ENCODE measurements around the gene CFB.
"Not testable (repeated sequence)": the region's sequence is repeated elsewhere in the genome, so short reads cannot be mapped to it uniquely, and the experiment has no call there.

CFB gene

DNA sequence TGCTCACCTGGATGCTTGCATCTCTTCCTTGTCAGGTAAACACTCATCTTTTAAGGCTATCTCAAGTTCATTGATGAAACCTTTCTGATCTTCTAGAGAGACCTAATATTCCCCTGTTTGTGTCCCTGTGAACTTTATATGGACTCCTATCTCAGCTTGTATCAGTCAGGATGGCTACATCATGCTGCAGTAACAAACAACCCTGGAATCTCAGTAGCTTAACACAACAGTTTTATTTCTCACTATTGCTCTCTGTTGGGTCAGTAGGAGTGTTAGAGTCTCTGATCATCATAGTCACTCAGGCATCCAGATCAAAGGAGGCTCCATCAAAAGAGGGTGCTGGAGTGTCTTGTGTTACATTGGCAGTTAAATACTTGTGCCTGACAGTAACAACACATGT, 30.5 kb upstream of the CFB start:
- no peak for DNase-seq

DNA sequence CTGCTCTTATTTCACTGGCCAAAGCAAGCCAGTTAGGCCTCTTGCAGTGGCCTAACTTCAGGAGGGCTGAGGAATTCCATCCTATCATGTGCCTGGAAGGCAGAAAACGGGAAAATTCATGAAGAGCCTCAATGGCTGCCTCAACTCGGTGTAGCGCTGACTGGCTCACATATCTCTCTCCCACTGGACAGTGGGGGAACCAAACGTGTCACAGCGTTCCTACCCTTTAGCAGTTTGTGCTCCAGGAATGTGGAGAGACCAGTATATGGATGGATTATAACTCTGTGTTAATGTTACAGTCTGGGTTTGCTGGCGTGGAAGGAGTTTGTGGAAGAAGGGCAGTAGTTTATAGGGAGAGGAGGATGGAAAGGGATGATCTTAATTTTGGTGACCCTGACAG, 30.1 kb upstream of the CFB start:
- no peak for DNase-seq

DNA sequence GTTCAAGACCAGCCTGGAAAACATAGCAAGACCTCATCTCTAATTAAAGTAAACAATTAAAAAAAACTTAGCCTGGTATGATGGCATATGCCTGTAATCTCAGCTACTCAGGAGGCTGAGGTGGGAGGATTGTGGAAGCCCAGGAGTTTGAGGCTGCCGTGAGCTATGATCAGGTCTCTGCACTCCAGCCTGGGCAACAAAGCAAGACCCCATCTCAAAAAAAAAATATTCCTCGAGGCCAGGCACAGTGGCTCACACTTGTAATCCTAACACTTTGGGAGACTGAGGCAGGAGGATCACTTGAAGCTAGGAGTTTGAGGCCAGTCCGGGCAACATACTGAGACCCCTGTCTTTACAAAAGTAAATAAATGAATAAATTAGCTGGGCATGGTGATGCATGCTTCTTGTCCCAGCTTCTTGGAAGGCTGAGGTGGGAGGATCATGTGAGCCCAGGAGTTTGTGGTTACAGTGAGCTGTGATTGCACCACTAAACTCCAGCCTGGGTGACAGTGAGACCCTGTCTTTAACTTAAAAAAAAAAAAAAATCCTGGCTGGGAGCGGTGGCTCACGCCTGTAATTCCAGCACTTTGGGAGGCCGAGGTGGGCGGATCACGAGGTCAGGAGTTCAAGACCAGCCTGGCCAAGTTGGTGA, 27.7 kb upstream of the CFB start:
- DNase-seq, result no peak

GRCh38 chr6:31919624-31920303, 26.1 kb upstream of the CFB start:
- no peak for DNase-seq

- no peak for DNase-seq
Observed at GRCh38 chr6:31920811-31921210, 25.1 kb upstream of the CFB start.

DNA sequence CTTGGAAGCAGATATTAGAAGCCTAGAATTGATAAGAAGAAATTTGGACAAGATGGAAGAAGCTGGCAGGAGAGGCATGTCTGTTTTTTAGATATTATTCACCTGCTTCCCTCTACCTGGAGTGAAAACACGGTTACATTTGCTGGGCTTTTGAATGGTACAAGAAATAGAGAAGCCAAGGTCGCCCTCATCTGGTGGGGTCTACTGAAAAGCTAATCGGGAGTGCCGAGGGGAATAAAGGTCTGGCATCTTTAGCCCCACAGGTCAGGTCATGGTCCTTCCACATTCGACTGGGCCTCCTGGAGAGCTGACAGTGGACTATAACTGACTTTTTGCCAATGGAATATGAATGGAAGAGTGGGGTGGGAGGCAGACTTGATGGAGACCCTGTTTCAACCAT, 23.0 kb upstream of the CFB start:
- DNase-seq, result peak; percentile 15

GRCh38 chr6:31927242-31927862, 18.5 kb upstream of the CFB start, which contains the start of gene C2:
Gene C2 (plus strand): TSS chr6:31927717. CDS start chr6:31927753, 36 bp downstream.
- DNase-seq, result no peak

GRCh38 chr6:31927863-31928671, 17.8 kb upstream of the CFB start:
- no peak for DNase-seq

GRCh38 chr6:31928672-31928939, 17.3 kb upstream of the CFB start:
- no peak for DNase-seq

DNA sequence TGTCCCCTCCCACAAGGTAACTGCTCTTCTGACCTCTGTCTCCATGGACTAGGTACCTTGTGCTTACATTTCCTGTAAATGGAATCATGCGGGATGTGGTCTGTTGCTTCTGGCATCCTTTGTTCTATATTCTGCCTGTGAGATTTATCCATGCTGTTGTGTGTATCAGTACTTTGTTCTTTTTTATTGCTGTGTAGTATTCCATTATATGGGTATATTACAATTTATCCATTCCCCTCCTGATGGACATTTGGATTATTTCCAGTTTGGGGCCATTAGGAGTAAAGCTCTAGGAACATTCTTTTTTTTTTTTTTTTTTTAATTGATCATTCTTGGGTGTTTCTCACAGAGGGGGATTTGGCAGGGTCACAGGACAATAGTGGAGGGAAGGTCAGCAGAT, 14.9 kb upstream of the CFB start:
- no peak for DNase-seq

GRCh38 chr6:31932137-31932536, 13.8 kb upstream of the CFB start:
- DNase-seq, result not testable (repeated sequence)

GRCh38 chr6:31933537-31933936, 12.4 kb upstream of the CFB start:
- DNase-seq, result no peak

GRCh38 chr6:31935021-31935420, 10.9 kb upstream of the CFB start:
- DNase-seq, result no peak

- no peak for DNase-seq
Observed at GRCh38 chr6:31935823-31936222, 10.1 kb upstream of the CFB start.

GRCh38 chr6:31940256-31940664, 5.6 kb upstream of the CFB start:
- DNase-seq, result no peak

GRCh38 chr6:31943742-31944141, 2.2 kb upstream of the CFB start:
- no peak for DNase-seq

DNA sequence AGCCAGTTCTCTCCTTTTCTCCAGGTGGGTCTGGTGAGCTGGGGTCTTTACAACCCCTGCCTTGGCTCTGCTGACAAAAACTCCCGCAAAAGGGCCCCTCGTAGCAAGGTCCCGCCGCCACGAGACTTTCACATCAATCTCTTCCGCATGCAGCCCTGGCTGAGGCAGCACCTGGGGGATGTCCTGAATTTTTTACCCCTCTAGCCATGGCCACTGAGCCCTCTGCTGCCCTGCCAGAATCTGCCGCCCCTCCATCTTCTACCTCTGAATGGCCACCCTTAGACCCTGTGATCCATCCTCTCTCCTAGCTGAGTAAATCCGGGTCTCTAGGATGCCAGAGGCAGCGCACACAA, 765 bp upstream of the CFB start:
- no peak for DNase-seq

GRCh38 chr6:31946370-31946885, 533 bp downstream of the CFB start:
- DNase-seq, result no peak

DNA sequence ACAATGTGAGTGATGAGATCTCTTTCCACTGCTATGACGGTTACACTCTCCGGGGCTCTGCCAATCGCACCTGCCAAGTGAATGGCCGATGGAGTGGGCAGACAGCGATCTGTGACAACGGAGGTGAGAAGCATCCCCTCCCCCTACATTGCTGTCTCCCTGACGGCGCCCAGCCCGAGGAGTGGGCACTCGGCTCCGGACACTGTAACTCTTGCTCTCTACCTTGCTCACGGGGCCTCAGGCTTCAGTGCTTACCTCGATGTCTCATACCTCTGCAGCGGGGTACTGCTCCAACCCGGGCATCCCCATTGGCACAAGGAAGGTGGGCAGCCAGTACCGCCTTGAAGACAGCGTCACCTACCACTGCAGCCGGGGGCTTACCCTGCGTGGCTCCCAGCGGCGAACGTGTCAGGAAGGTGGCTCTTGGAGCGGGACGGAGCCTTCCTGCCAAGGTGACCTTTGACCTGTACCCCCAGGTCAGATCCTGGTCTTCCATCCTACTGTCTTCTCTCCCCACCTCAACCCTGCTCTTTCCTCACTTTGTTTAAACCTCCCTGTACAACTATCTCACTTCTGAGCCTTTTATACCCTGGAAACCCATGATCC, 1.3 kb downstream of the CFB start:
- no peak for DNase-seq

GRCh38 chr6:31947864-31948263, 2.0 kb downstream of the CFB start:
- DNase-seq, result no peak

DNA sequence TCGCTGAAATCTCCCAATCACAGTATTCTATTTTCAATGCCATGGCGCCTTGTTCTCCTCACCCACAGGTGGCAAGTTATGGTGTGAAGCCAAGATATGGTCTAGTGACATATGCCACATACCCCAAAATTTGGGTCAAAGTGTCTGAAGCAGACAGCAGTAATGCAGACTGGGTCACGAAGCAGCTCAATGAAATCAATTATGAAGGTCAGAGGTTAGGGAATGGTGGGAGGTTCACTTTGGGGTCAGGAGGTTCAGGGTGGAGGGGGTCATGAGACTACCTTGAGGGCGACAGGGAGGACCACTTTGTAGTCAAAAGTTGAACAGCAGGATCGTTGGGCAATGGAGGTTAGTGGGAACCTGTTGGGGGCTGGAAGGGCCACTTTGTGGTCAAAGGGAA, 2.4 kb downstream of the CFB start:
- no peak for DNase-seq

DNA sequence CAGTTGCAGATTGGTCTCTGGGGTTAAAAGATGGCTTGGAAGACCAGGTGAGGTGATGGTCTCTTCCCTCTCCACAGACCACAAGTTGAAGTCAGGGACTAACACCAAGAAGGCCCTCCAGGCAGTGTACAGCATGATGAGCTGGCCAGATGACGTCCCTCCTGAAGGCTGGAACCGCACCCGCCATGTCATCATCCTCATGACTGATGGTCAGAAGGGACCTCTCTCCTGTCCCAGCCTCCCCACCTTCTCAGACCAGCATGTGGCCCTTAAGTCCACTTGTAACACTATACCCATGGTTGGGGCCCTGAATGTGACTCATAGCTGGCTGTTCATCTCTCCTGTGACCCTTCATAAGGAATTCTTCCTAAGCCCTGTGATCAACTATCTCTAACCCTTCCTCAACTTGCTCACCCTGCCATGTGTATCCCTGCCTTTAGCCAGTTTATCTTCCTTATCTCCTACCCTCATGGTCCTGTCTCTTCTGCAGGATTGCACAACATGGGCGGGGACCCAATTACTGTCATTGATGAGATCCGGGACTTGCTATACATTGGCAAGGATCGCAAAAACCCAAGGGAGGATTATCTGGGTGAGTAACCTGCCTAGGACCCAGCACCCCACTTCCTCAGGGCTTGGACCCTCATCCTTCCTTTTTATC, 3.0 kb downstream of the CFB start:
- DNase-seq, result no peak
